Measurements from ENCODE around the gene CEP295NL.
"Not testable (repeated sequence)": the region's sequence is repeated elsewhere in the genome, so short reads cannot be mapped to it uniquely, and the experiment has no call there.

Gene CEP295NL

DNA sequence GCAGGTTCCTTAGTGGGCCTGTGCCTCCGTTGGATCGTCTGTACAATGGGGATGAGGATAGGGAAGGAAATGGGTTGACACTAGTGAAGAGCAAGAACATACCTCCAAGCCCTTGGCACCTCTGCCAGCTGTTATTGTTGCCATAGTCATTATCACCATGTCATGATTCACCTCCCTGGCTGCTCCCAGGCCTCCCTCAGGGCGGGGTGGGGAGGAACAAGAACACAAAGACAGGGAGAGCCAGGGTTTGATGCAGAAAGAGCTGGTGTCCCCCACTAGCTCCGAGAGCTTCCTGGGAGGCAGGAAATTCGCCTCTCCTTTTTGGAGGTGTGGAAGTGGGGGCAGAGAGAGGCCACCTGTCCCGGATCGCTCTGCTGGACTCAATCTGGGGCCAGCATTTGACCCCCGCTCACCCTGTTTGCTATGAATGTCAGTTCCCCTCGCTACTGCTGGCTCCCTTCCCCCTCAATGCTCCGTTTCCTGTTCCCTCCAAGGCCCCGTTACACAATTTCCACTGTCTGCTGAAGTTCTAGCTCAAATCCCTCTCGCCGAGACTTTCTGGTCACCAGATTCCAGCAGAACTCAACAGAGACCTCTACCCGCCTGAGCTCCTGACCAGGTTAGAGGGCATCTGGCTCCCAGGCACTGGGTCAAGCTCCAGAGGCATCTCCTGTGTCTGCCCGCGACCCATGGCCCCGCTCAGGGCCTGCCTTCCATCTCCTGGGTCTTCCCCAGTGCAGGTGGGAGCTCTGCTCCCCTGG is 13.1 kb upstream of the CEP295NL start:
- 83% methylated on average over 17 of the region's 17 CpGs for WGBS
- H3K4me3 ChIP-seq (ENCODE audit: low read length): no peak overlapping the region
- H3K9ac ChIP-seq (ENCODE audit: low read depth, low read length): no peak overlapping the region
- no peaks in the 10 kb centered on the region for H3K27me3 ChIP-seq (ENCODE audit: insufficient read depth, low read length)
- H3K27ac ChIP-seq (ENCODE audit: low read depth, low read length): no peak overlapping the region
- peaks cover 6% of the 10 kb centered on the region; the same call in 1 of the 2 replicates for H3K4me1 ChIP-seq (ENCODE audit: insufficient read depth, low read length)
- H3K36me3 ChIP-seq (ENCODE audit: insufficient read depth, low read length): no peaks in the 10 kb centered on the region
- no peaks in the 10 kb centered on the region for H3K9me3 ChIP-seq (ENCODE audit: insufficient read depth, low read depth, low read length)

- H3K4me1 ChIP-seq (ENCODE audit: insufficient read depth, low read length): peaks cover 6% of the 10 kb centered on the region; the same call in 1 of the 2 replicates
Observed at GRCh38 chr17:78913115-78913514, 10.1 kb upstream of the CEP295NL start.

GRCh38 chr17:78912082-78912481 is 9.1 kb upstream of the CEP295NL start:
- WGBS: 95% methylated on average over 8 of the region's 8 CpGs
- Histone ChIP-seq H3K9ac (ENCODE audit: low read depth, low read length) (no peak overlapping the region), H3K4me3 (ENCODE audit: low read length) (no peak overlapping the region), H3K27me3 (ENCODE audit: insufficient read depth, low read length) (no peaks in the 10 kb centered on the region), H3K4me1 (ENCODE audit: insufficient read depth, low read length) (peaks cover 6% of the 10 kb centered on the region; the same call in 1 of the 2 replicates), H3K27ac (ENCODE audit: low read depth, low read length) (no peak overlapping the region), H3K9me3 (ENCODE audit: insufficient read depth, low read depth, low read length) (no peaks in the 10 kb centered on the region), H3K36me3 (ENCODE audit: insufficient read depth, low read length) (no peaks in the 10 kb centered on the region)

More at GRCh38 chr17:78913115-78913514, 10.1 kb upstream of the CEP295NL start:
- Histone ChIP-seq H3K36me3 (ENCODE audit: insufficient read depth, low read length) (no peaks in the 10 kb centered on the region), H3K9ac (ENCODE audit: low read depth, low read length) (no peak overlapping the region), H3K27ac (ENCODE audit: low read depth, low read length) (no peak overlapping the region), H3K9me3 (ENCODE audit: insufficient read depth, low read depth, low read length) (no peaks in the 10 kb centered on the region), H3K4me3 (ENCODE audit: low read length) (no peak overlapping the region), H3K27me3 (ENCODE audit: insufficient read depth, low read length) (no peaks in the 10 kb centered on the region)
- WGBS: 94% methylated on average over 15 of the region's 15 CpGs

- H3K9ac ChIP-seq (ENCODE audit: low read depth, low read length); H3K27ac ChIP-seq (ENCODE audit: low read depth, low read length); H3K4me3 ChIP-seq (ENCODE audit: low read length); H3K36me3 ChIP-seq (ENCODE audit: insufficient read depth, low read length); H3K27me3 ChIP-seq (ENCODE audit: insufficient read depth, low read length); H3K9me3 ChIP-seq (ENCODE audit: insufficient read depth, low read depth, low read length); H3K4me1 ChIP-seq (ENCODE audit: insufficient read depth, low read length): not testable (repeated sequence)
- WGBS: 87% methylated on average over 6 of the region's 7 CpGs
Observed at GRCh38 chr17:78911543-78911942, 8.5 kb upstream of the CEP295NL start.

DNA sequence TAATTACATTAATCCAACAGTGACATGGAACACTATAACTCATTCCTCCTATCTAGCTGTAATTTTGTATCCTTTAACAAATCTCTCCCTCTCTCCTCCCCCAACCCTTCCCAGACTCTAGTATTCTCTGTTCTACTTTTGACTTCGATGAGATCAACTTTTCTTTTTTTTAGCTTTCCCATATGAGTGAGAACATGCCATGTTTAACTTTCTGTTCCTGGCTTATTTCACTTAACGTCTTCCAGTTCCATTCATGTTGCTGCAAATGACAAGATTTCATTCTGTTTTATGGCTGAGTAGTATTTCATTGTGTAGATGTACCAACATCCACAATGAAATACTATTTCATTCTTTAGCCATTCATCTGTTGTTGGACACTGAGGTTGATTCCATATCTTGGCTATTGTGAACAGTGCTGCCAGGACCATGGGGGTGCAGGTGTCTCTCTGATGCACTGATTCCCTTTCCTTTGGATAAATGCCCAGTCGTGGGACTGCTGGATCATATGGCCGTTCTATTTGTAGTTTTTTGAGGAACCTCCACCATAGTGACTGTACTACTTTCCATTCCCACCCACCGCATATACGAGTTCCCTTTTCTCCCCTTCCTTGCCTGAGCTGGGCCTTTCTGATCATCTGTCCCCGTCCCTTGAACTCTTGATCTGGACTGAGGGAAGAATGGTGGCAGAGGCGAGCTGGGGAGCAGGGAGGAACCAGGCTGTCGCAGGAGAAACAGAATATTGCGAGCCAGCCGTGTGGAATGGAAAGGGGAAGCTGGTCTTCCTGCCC is 7.7 kb upstream of the CEP295NL start:
- H3K27me3 ChIP-seq (ENCODE audit: insufficient read depth, low read length): no peaks in the 10 kb centered on the region
- H3K27ac ChIP-seq (ENCODE audit: low read depth, low read length): no peak overlapping the region
- no peak overlapping the region for H3K4me3 ChIP-seq (ENCODE audit: low read length)
- no peaks in the 10 kb centered on the region for H3K9me3 ChIP-seq (ENCODE audit: insufficient read depth, low read depth, low read length)
- WGBS: 94% methylated on average over 11 of the region's 11 CpGs
- H3K9ac ChIP-seq (ENCODE audit: low read depth, low read length): no peak overlapping the region
- no peaks in the 10 kb centered on the region for H3K4me1 ChIP-seq (ENCODE audit: insufficient read depth, low read length)
- no peaks in the 10 kb centered on the region for H3K36me3 ChIP-seq (ENCODE audit: insufficient read depth, low read length)

DNA sequence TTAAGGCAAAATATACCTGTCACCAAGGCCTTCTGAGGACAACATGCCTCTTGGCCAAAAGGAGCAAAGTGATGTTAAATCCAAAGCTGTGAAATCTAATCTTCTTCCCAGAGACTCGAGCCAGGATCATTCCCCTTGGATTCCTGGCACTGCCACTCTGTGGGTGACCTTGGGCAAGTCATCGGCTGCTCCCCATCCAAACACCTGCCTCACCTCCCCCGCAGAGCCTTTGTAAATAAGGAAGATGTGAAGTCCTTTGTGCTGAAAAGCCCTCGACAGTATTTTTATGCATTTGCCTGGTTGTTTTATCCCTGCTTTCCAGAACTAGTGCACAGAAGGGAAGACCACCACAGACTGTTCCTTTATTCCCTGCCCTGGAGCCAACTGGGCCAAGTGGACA is 5.4 kb upstream of the CEP295NL start:
- no peak overlapping the region for H3K9ac ChIP-seq (ENCODE audit: low read depth, low read length)
- no peaks in the 10 kb centered on the region for H3K4me1 ChIP-seq (ENCODE audit: insufficient read depth, low read length)
- no peak overlapping the region for H3K4me3 ChIP-seq (ENCODE audit: low read length)
- no peaks in the 10 kb centered on the region for H3K27me3 ChIP-seq (ENCODE audit: insufficient read depth, low read length)
- no peak overlapping the region for H3K27ac ChIP-seq (ENCODE audit: low read depth, low read length)
- WGBS: 83% methylated on average over 4 of the region's 4 CpGs
- H3K9me3 ChIP-seq (ENCODE audit: insufficient read depth, low read depth, low read length): no peaks in the 10 kb centered on the region
- H3K36me3 ChIP-seq (ENCODE audit: insufficient read depth, low read length): no peaks in the 10 kb centered on the region

- Histone ChIP-seq H3K4me3 (ENCODE audit: low read length) (no peak overlapping the region), H3K9me3 (ENCODE audit: insufficient read depth, low read depth, low read length) (no peaks in the 10 kb centered on the region), H3K27me3 (ENCODE audit: insufficient read depth, low read length) (no peaks in the 10 kb centered on the region), H3K27ac (ENCODE audit: low read depth, low read length) (no peak overlapping the region), H3K9ac (ENCODE audit: low read depth, low read length) (no peak overlapping the region), H3K36me3 (ENCODE audit: insufficient read depth, low read length) (no peaks in the 10 kb centered on the region), H3K4me1 (ENCODE audit: insufficient read depth, low read length) (no peaks in the 10 kb centered on the region)
- WGBS: 95% methylated on average over 6 of the region's 7 CpGs
Observed at GRCh38 chr17:78905541-78905940, 2.5 kb upstream of the CEP295NL start.

GRCh38 chr17:78905116-78905515 is 2.1 kb upstream of the CEP295NL start:
- Histone ChIP-seq H3K36me3 (ENCODE audit: insufficient read depth, low read length) (no peaks in the 10 kb centered on the region), H3K27me3 (ENCODE audit: insufficient read depth, low read length) (no peaks in the 10 kb centered on the region), H3K27ac (ENCODE audit: low read depth, low read length) (no peak overlapping the region), H3K9ac (ENCODE audit: low read depth, low read length) (no peak overlapping the region), H3K4me1 (ENCODE audit: insufficient read depth, low read length) (no peaks in the 10 kb centered on the region), H3K4me3 (ENCODE audit: low read length) (no peak overlapping the region), H3K9me3 (ENCODE audit: insufficient read depth, low read depth, low read length) (no peaks in the 10 kb centered on the region)
- 85% methylated on average over 6 of the region's 6 CpGs for WGBS

- H3K4me3 ChIP-seq (ENCODE audit: low read length): no peak overlapping the region
- peaks cover 7% of the 10 kb centered on the region for H3K4me1 ChIP-seq (ENCODE audit: insufficient read depth, low read length)
- no peaks in the 10 kb centered on the region for H3K9me3 ChIP-seq (ENCODE audit: insufficient read depth, low read depth, low read length)
- H3K27ac ChIP-seq (ENCODE audit: low read depth, low read length): no peak overlapping the region
- no peaks in the 10 kb centered on the region for H3K36me3 ChIP-seq (ENCODE audit: insufficient read depth, low read length)
- H3K9ac ChIP-seq (ENCODE audit: low read depth, low read length): no peak overlapping the region
- no peaks in the 10 kb centered on the region for H3K27me3 ChIP-seq (ENCODE audit: insufficient read depth, low read length)
- WGBS: 82% methylated on average over 9 of the region's 9 CpGs
Observed at GRCh38 chr17:78904371-78904770, 1.4 kb upstream of the CEP295NL start.

- H3K9ac ChIP-seq (ENCODE audit: low read depth, low read length); H3K27ac ChIP-seq (ENCODE audit: low read depth, low read length); H3K4me3 ChIP-seq (ENCODE audit: low read length); H3K9me3 ChIP-seq (ENCODE audit: insufficient read depth, low read depth, low read length); H3K36me3 ChIP-seq (ENCODE audit: insufficient read depth, low read length); H3K27me3 ChIP-seq (ENCODE audit: insufficient read depth, low read length): not testable (repeated sequence)
- peaks cover 11% of the 10 kb centered on the region for H3K4me1 ChIP-seq (ENCODE audit: insufficient read depth, low read length)
- 93% methylated on average over 8 of the region's 8 CpGs for WGBS
Observed at GRCh38 chr17:78902231-78902630, 770 bp downstream of the CEP295NL start.

DNA sequence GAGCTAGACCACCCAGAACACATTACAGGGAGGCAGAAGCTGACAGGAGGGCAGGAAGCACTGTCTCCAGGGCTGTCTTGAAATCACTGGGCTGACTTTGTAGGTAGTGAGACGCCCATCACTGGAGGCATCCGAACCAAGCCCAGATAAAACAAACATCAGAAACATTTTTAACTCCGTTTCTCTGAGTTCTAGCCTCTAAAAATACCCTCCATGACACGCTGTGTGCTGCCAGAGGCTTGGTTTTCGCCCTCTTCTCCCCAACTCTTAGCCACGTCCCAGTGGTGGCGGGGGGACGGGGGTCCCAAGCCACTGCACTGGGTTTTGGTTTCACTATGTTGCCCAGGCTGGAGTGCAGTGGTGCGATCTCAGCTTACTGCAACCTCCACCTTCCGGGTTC is 1.2 kb downstream of the CEP295NL start:
- Histone ChIP-seq H3K9ac (ENCODE audit: low read depth, low read length) (no peak overlapping the region), H3K27ac (ENCODE audit: low read depth, low read length) (no peak overlapping the region), H3K4me1 (ENCODE audit: insufficient read depth, low read length) (peaks cover 11% of the 10 kb centered on the region), H3K36me3 (ENCODE audit: insufficient read depth, low read length) (no peaks in the 10 kb centered on the region), H3K4me3 (ENCODE audit: low read length) (no peak overlapping the region), H3K9me3 (ENCODE audit: insufficient read depth, low read depth, low read length) (no peaks in the 10 kb centered on the region), H3K27me3 (ENCODE audit: insufficient read depth, low read length) (no peaks in the 10 kb centered on the region)
- WGBS: 96% methylated on average over 10 of the region's 10 CpGs

Measured in HUES64 (cell line).